GM21576 (cell line): ENCODE results near the gene RABEP2.
"Not testable (repeated sequence)": the region's sequence is repeated elsewhere in the genome, so short reads cannot be mapped to it uniquely, and the experiment has no call there.

Experiments used
- ATAC-seq: cut with Tn5 transposase; IDR thresholded peaks from one replicate; pipeline ENCODE4 v1.9.1; 2021; ENCODE audit warnings: mild to moderate bottlenecking, moderate library complexity; ENCODE audit not compliant: unreplicated experiment

Gene RABEP2

GRCh38 chr16:28880589-28880915 is 44.5 kb downstream of the RABEP2 start:
- no peak for ATAC-seq

- ATAC-seq: peak; percentile 76
Observed at GRCh38 chr16:28879841-28880588, 45.0 kb downstream of the RABEP2 start.

- peak; percentile 23 for ATAC-seq
Observed at GRCh38 chr16:28879261-28879840, 45.7 kb downstream of the RABEP2 start.

- no peak for ATAC-seq
Observed at GRCh38 chr16:28878083-28878926, 46.7 kb downstream of the RABEP2 start, which contains the start of gene ATP2A1. Gene ATP2A1 (plus strand): TSS chr16:28878488. CDS start chr16:28878672, 184 bp downstream.

- no peak for ATAC-seq
Observed at GRCh38 chr16:28877655-28878000, 47.4 kb downstream of the RABEP2 start.

- no peak for ATAC-seq
Observed at GRCh38 chr16:28876973-28877654, 47.9 kb downstream of the RABEP2 start.

- ATAC-seq: no peak
Observed at GRCh38 chr16:28876019-28876659, 48.9 kb downstream of the RABEP2 start.

GRCh38 chr16:28875134-28876018 is 49.7 kb downstream of the RABEP2 start:
- ATAC-seq: no peak

- ATAC-seq: no peak
Observed at GRCh38 chr16:28874406-28874805, 50.6 kb downstream of the RABEP2 start.

- ATAC-seq: no peak
Observed at GRCh38 chr16:28873543-28874201, 51.4 kb downstream of the RABEP2 start.

GRCh38 chr16:28872952-28873351 is 52.1 kb downstream of the RABEP2 start:
- ATAC-seq: no peak

- no peak for ATAC-seq
Observed at GRCh38 chr16:28869201-28869600, 55.8 kb downstream of the RABEP2 start.

GRCh38 chr16:28867646-28868045 is 57.4 kb downstream of the RABEP2 start:
- not testable (repeated sequence) for ATAC-seq

- ATAC-seq: no peak
Observed at GRCh38 chr16:28867241-28867640, 57.8 kb downstream of the RABEP2 start.

- no peak for ATAC-seq
Observed at GRCh38 chr16:28866454-28866804, 58.6 kb downstream of the RABEP2 start.

GRCh38 chr16:28865722-28866453 is 59.1 kb downstream of the RABEP2 start:
- no peak for ATAC-seq

- no peak for ATAC-seq
Observed at GRCh38 chr16:28865001-28865688, 59.9 kb downstream of the RABEP2 start.
